Prostate gland (tissue), 2 donors: ENCODE data around the gene CRTC3.

Experiments
- POLR2AphosphoS5 ChIP-seq: sonication (generic); formaldehyde crosslinking; IDR thresholded peaks from one replicate; pipeline ENCODE4 v1.6.1; 2017; ENCODE audit warnings: antibody characterized with exemption
- TF ChIP-seq, protein P1 (sequence below), 4 experiments: fragments of 200-600 bp in 2 of 4; fragments of 450-650 bp in 2 of 4; sonication (generic) in 2 of 4; IDR thresholded peaks; 1 replicate in 3 of 4; 2 replicates in 1 of 4; pipeline ENCODE4 v1.5.1; 2016 to 2019; ENCODE audit warnings: antibody characterized with exemption in 4 of 4, mild to moderate bottlenecking in 2 of 4, moderate library complexity in 2 of 4

DNA sequence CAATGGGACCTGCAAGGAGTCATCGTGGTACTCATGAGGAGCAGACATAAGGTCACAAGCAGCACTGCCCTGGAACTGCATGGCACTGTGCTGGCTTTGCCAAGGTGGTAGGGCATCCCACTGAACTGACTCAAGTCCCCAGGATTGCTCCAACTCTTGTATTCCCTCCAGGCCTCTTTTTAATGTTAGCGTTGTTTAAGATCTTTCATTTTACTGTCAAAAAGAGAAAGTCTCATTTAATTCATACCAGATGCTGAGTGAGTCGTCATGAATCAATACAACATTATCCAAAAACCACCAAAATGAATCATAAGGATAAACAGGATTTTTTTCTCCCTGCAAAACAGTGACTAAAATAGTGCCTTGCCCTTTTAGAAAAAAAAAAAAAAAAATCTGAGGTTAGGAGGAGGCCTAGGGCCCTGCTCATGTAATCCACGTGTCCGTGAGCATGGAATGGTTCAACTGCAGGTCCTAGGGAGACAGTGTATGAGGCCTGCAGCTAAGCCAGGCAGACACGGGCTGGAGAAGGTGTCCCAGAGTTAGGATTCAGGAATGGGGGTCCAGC, 150.7 kb downstream of the CRTC3 start:
- no peak for TF ChIP-seq POLR2AphosphoS5
- TF ChIP-seq, protein P1, sequence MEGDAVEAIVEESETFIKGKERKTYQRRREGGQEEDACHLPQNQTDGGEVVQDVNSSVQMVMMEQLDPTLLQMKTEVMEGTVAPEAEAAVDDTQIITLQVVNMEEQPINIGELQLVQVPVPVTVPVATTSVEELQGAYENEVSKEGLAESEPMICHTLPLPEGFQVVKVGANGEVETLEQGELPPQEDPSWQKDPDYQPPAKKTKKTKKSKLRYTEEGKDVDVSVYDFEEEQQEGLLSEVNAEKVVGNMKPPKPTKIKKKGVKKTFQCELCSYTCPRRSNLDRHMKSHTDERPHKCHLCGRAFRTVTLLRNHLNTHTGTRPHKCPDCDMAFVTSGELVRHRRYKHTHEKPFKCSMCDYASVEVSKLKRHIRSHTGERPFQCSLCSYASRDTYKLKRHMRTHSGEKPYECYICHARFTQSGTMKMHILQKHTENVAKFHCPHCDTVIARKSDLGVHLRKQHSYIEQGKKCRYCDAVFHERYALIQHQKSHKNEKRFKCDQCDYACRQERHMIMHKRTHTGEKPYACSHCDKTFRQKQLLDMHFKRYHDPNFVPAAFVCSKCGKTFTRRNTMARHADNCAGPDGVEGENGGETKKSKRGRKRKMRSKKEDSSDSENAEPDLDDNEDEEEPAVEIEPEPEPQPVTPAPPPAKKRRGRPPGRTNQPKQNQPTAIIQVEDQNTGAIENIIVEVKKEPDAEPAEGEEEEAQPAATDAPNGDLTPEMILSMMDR (IDR thresholded peaks at IDR 0.05): no peak
